ENCODE data around the gene RABGAP1L.
A peak's percentile ranks its signal among the peaks of the same experiment; 100 is the strongest.

The RABGAP1L gene

DNA sequence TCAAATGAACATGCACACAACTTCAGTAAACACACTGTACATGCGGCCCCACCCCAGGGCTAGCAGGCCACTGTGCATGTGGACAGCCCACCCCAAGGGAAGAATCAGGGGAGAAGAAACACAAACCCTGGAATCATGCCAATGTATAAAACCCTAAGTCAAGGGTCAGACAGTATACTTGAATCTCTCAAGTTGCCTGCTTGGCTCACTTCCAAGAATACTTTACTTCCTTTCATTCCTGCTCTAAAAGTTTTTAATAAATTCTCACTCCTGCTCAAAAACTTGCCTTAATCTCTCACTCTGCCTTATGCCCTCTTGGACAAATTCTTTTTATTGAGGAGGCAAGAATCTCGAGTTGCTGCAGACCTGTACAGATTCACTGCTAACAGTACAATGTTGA is 609.2 kb downstream of the RABGAP1L start:
- ChIA-PET POLR2A (no interaction called here), CTCF (interaction anchor here (0.6 kb wide), 1 partner anchor 230 kb away, joined by 6 read pairs; no protein-coding TSS in a partner anchor)
- no peak for DNase-seq (ENCODE audit: low read depth, low spot score)
- no peak overlapping the region for H3K4me3 ChIP-seq (ENCODE audit: low read depth, low read length)
- TF ChIP-seq, protein P1, sequence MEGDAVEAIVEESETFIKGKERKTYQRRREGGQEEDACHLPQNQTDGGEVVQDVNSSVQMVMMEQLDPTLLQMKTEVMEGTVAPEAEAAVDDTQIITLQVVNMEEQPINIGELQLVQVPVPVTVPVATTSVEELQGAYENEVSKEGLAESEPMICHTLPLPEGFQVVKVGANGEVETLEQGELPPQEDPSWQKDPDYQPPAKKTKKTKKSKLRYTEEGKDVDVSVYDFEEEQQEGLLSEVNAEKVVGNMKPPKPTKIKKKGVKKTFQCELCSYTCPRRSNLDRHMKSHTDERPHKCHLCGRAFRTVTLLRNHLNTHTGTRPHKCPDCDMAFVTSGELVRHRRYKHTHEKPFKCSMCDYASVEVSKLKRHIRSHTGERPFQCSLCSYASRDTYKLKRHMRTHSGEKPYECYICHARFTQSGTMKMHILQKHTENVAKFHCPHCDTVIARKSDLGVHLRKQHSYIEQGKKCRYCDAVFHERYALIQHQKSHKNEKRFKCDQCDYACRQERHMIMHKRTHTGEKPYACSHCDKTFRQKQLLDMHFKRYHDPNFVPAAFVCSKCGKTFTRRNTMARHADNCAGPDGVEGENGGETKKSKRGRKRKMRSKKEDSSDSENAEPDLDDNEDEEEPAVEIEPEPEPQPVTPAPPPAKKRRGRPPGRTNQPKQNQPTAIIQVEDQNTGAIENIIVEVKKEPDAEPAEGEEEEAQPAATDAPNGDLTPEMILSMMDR (IDR thresholded peaks at IDR 0.05; ENCODE audit: insufficient read depth, low read length, missing control alignments): no peak

DNA sequence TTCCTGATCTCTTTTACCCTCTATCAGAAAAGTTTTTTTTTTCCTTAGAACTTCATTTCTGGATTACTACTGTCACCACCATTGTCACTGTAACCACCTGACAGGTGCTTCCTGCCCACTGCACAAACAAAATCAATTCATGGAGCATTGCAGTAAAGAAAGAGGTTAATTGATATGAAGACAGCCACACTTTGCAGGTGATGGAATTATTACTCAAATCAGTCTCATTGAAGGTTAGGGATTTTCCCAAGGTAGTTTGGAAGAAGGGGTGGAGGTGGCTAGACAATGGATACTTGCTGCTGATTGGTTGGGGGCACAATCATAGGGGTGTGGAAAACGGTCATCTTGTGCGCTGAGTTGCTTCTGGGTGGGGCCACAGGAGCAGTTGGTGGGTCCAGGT is 609.6 kb downstream of the RABGAP1L start:
- TF ChIP-seq, protein P1 (IDR thresholded peaks at IDR 0.05; ENCODE audit: insufficient read depth, low read length, missing control alignments): no peak
- POLR2A ChIA-PET: no interaction called here
- DNase-seq (ENCODE audit: low read depth, low spot score): no peak
- H3K4me3 ChIP-seq (ENCODE audit: low read depth, low read length): no peak overlapping the region
- CTCF ChIA-PET: interaction anchor here (0.9 to 6.7 kb wide), 6 partner anchors 16 to 230 kb away, joined by 3 to 85 read pairs (median 8); partner anchors contain the start of gene CACYBP

DNA sequence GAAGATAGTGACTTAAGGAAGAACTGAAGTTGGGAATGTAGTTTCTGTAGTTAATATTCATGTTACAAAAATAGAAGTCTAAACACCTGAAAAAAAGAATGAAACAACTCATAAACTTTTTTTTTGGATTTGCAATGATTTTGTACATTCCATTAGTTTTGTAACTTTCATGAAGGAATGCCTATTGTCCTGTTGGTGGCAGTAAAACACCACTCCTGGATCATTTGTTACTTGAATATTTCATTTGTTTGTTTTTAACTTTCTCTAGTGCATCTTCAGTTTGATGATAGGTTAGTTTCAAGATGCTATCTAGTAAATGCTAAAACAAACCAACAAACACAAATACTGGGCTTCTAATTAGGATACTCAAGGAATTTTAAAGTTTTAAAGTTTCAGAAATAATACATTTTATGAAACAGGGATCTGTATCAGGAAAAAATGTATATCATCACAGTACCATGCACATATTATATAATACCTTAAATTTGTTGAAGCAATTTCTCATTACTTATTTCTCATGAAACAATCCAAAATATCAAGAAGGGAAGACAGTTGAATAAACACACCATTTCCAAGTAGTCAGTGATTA is 610.7 kb downstream of the RABGAP1L start:
- POLR2A ChIA-PET: no interaction called here
- CTCF ChIA-PET: interaction anchor here (0.7 to 6.7 kb wide), 15 partner anchors 15 to 355 kb away, joined by 3 to 85 read pairs (median 4); partner anchors contain the start of gene CACYBP
- DNase-seq (ENCODE audit: low read depth, low spot score): no peak
- TF ChIP-seq, protein P1 (IDR thresholded peaks at IDR 0.05; ENCODE audit: insufficient read depth, low read length, missing control alignments): peak; percentile 61
- H3K4me3 ChIP-seq (ENCODE audit: low read depth, low read length): no peak overlapping the region

DNA sequence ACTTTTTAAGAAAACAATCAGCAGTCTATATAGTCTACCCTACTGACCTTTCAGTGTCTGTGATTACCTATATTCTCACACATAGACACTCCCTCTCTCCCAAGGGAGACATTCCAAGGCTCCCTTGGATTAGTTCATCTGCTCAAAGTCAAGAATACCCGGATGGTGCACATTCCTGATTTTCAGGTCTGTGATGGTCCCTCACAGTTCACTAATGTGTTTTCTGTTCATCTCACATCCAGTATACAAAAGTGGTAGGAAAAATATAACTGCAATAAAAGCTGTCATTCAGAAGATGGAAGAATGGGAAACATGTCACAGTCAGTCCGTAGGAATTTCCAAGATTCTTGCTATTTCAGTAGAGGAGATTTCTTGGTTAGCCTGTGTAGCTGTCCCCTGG is 616.3 kb downstream of the RABGAP1L start:
- DNase-seq (ENCODE audit: low read depth, low spot score): no peak
- POLR2A ChIA-PET: interaction anchor here (0.7 kb wide), 1 partner anchor 14 kb away, joined by 3 read pairs; no protein-coding TSS in a partner anchor
- CTCF ChIA-PET: interaction anchor here (6.7 kb wide), 1 partner anchor 224 kb away, joined by 71 read pairs; the partner anchor contains the start of gene CACYBP
- TF ChIP-seq, protein P1 (IDR thresholded peaks at IDR 0.05; ENCODE audit: insufficient read depth, low read length, missing control alignments): no peak
- H3K4me3 ChIP-seq (ENCODE audit: low read depth, low read length): no peak overlapping the region

DNA sequence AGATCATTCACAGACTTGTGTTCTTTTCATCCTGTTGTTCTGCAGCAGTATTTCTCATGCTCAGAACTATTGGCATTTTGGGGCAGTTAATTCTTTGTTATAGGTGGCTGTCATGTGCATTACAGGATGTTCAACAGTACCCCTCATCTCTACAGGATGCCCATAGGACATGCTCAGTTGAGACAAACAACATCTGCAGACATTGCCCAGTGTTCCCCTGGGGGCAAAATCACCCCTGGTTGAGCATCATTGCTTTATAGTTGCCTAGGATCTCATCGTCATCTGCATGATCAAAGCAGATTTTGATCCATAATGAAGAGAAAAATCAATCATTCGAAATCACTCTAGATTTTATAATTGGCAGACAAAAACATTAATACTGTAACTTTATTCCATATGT is 617.9 kb downstream of the RABGAP1L start:
- TF ChIP-seq, protein P1 (IDR thresholded peaks at IDR 0.05; ENCODE audit: insufficient read depth, low read length, missing control alignments): no peak
- ChIA-PET CTCF (interaction anchor here (1.1 kb wide), 1 partner anchor 221 kb away, joined by 3 read pairs; no protein-coding TSS in a partner anchor), POLR2A (no interaction called here)
- DNase-seq (ENCODE audit: low read depth, low spot score): no peak
- H3K4me3 ChIP-seq (ENCODE audit: low read depth, low read length): no peak overlapping the region

DNA sequence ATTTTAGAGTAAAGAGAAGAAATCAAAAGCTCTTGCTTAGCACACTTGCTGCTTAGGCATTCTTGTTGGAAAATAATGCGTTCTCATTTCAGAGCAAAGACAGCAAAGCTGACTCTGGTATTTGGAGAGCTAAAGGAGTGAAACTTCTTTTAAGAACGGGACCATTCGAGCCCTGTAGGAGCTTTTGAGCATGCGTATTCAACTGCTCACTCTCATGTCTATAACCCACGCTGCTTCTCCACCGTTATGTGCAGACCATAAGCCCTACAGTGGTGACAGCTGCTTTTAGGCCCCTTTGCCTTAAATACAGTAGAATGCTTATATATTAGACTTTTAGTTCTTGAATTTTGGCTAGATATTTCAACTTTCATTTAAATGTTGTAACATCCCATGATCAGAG is 626.2 kb downstream of the RABGAP1L start:
- DNase-seq (ENCODE audit: low read depth, low spot score): no peak
- no peak overlapping the region for H3K4me3 ChIP-seq (ENCODE audit: low read depth, low read length)
- CTCF ChIA-PET: interaction anchor here (1.1 to 1.4 kb wide), 2 partner anchors 15 to 16 kb away, joined by 3 read pairs; no protein-coding TSS in a partner anchor
- POLR2A ChIA-PET: no interaction called here
- TF ChIP-seq, protein P1 (IDR thresholded peaks at IDR 0.05; ENCODE audit: insufficient read depth, low read length, missing control alignments): no peak
